Measurements from ENCODE around the gene KLRC3.
"Not testable (repeated sequence)": the region's sequence is repeated elsewhere in the genome, so short reads cannot be mapped to it uniquely, and the experiment has no call there.

Gene KLRC3

GRCh38 chr12:10420334-10420733, at the start of gene KLRC3:
KLRC3 (minus strand) TSS chr12:10420595; CDS start chr12:10420550, 45 bp downstream.
- not testable (repeated sequence) for H3K4me3 ChIP-seq (ENCODE audit: low read length in 2 of 2); H3K27me3 ChIP-seq (ENCODE audit: control insufficient read depth in 1 of 2, insufficient read depth in 2 of 2, low read length in 2 of 2); H3K36me3 ChIP-seq (ENCODE audit: control insufficient read depth in 2 of 2, insufficient read depth in 2 of 2, low read length in 2 of 2); H3K9ac ChIP-seq (ENCODE audit: low read length in 2 of 2); H3K27ac ChIP-seq (ENCODE audit: low read length); H3K9me3 ChIP-seq (ENCODE audit: control insufficient read depth in 2 of 2, low read length in 2 of 2); H3K4me1 ChIP-seq (ENCODE audit: control insufficient read depth, insufficient read depth, low read length)

GRCh38 chr12:10469701-10470100, 49.3 kb upstream of the KLRC3 start:
- Histone ChIP-seq H3K4me1 (ENCODE audit: control insufficient read depth, insufficient read depth, low read length) (no peaks in the 10 kb centered on the region), H3K36me3 (ENCODE audit: control insufficient read depth in 2 of 2, insufficient read depth in 2 of 2, low read length in 2 of 2) (no peaks in the 10 kb centered on the region), H3K9ac (ENCODE audit: low read length in 2 of 2) (no peak overlapping the region), H3K27me3 (ENCODE audit: control insufficient read depth in 1 of 2, insufficient read depth in 2 of 2, low read length in 2 of 2) (peaks cover 0 to 2% of the 10 kb centered on the region in 2 donors), H3K27ac (ENCODE audit: low read length) (no peak overlapping the region), H3K4me3 (ENCODE audit: low read length in 2 of 2) (no peak overlapping the region), H3K9me3 (ENCODE audit: control insufficient read depth in 2 of 2, low read length in 2 of 2) (peaks cover 0 to 4% of the 10 kb centered on the region in 2 donors)

- Histone ChIP-seq H3K27ac (ENCODE audit: low read length) (no peak overlapping the region), H3K9ac (ENCODE audit: low read length in 2 of 2) (no peak overlapping the region), H3K27me3 (ENCODE audit: control insufficient read depth in 1 of 2, insufficient read depth in 2 of 2, low read length in 2 of 2) (peaks cover 0 to 2% of the 10 kb centered on the region in 2 donors), H3K4me1 (ENCODE audit: control insufficient read depth, insufficient read depth, low read length) (no peaks in the 10 kb centered on the region), H3K4me3 (ENCODE audit: low read length in 2 of 2) (no peak overlapping the region), H3K9me3 (ENCODE audit: control insufficient read depth in 2 of 2, low read length in 2 of 2) (peaks cover 0 to 4% of the 10 kb centered on the region in 2 donors), H3K36me3 (ENCODE audit: control insufficient read depth in 2 of 2, insufficient read depth in 2 of 2, low read length in 2 of 2) (no peaks in the 10 kb centered on the region)
Observed at GRCh38 chr12:10466311-10466710, 45.9 kb upstream of the KLRC3 start.

- Histone ChIP-seq H3K4me1 (ENCODE audit: control insufficient read depth, insufficient read depth, low read length) (no peaks in the 10 kb centered on the region), H3K9ac (ENCODE audit: low read length in 2 of 2) (no peak overlapping the region), H3K27ac (ENCODE audit: low read length) (no peak overlapping the region), H3K9me3 (ENCODE audit: control insufficient read depth in 2 of 2, low read length in 2 of 2) (peaks cover 0 to 8% of the 10 kb centered on the region in 2 donors), H3K27me3 (ENCODE audit: control insufficient read depth in 1 of 2, insufficient read depth in 2 of 2, low read length in 2 of 2) (no peaks in the 10 kb centered on the region), H3K4me3 (ENCODE audit: low read length in 2 of 2) (no peak overlapping the region), H3K36me3 (ENCODE audit: control insufficient read depth in 2 of 2, insufficient read depth in 2 of 2, low read length in 2 of 2) (no peaks in the 10 kb centered on the region)
Observed at GRCh38 chr12:10457760-10458159, 37.4 kb upstream of the KLRC3 start.

- Histone ChIP-seq H3K4me3 (ENCODE audit: low read length in 2 of 2) (no peak overlapping the region), H3K9ac (ENCODE audit: low read length in 2 of 2) (no peak overlapping the region), H3K27me3 (ENCODE audit: control insufficient read depth in 1 of 2, insufficient read depth in 2 of 2, low read length in 2 of 2) (no peaks in the 10 kb centered on the region), H3K36me3 (ENCODE audit: control insufficient read depth in 2 of 2, insufficient read depth in 2 of 2, low read length in 2 of 2) (no peaks in the 10 kb centered on the region), H3K9me3 (ENCODE audit: control insufficient read depth in 2 of 2, low read length in 2 of 2) (peaks cover 0 to 8% of the 10 kb centered on the region in 2 donors), H3K4me1 (ENCODE audit: control insufficient read depth, insufficient read depth, low read length) (no peaks in the 10 kb centered on the region), H3K27ac (ENCODE audit: low read length) (no peak overlapping the region)
Observed at GRCh38 chr12:10456856-10457255, 36.5 kb upstream of the KLRC3 start.

- Histone ChIP-seq H3K36me3 (ENCODE audit: control insufficient read depth in 2 of 2, insufficient read depth in 2 of 2, low read length in 2 of 2) (no peaks in the 10 kb centered on the region), H3K27me3 (ENCODE audit: control insufficient read depth in 1 of 2, insufficient read depth in 2 of 2, low read length in 2 of 2) (no peaks in the 10 kb centered on the region), H3K9ac (ENCODE audit: low read length in 2 of 2) (no peak overlapping the region), H3K27ac (ENCODE audit: low read length) (no peak overlapping the region), H3K4me1 (ENCODE audit: control insufficient read depth, insufficient read depth, low read length) (no peaks in the 10 kb centered on the region), H3K4me3 (ENCODE audit: low read length in 2 of 2) (no peak overlapping the region), H3K9me3 (ENCODE audit: control insufficient read depth in 2 of 2, low read length in 2 of 2) (peaks cover 0 to 8% of the 10 kb centered on the region in 2 donors)
Observed at GRCh38 chr12:10455766-10456165, 35.4 kb upstream of the KLRC3 start.

- Histone ChIP-seq H3K9ac (ENCODE audit: low read length in 2 of 2) (no peak overlapping the region), H3K4me1 (ENCODE audit: control insufficient read depth, insufficient read depth, low read length) (no peaks in the 10 kb centered on the region), H3K9me3 (ENCODE audit: control insufficient read depth in 2 of 2, low read length in 2 of 2) (peaks cover 0 to 8% of the 10 kb centered on the region in 2 donors), H3K36me3 (ENCODE audit: control insufficient read depth in 2 of 2, insufficient read depth in 2 of 2, low read length in 2 of 2) (no peaks in the 10 kb centered on the region), H3K27ac (ENCODE audit: low read length) (no peak overlapping the region), H3K27me3 (ENCODE audit: control insufficient read depth in 1 of 2, insufficient read depth in 2 of 2, low read length in 2 of 2) (no peaks in the 10 kb centered on the region), H3K4me3 (ENCODE audit: low read length in 2 of 2) (no peak overlapping the region)
Observed at GRCh38 chr12:10454531-10454930, 34.1 kb upstream of the KLRC3 start.

GRCh38 chr12:10453156-10453555, 32.8 kb upstream of the KLRC3 start, which contains the start of gene KLRC1:
KLRC1 (minus strand) TSS chr12:10453377; CDS start chr12:10451156, 2,221 bp downstream.
- H3K36me3 ChIP-seq (ENCODE audit: control insufficient read depth in 2 of 2, insufficient read depth in 2 of 2, low read length in 2 of 2) = no peaks in the 10 kb centered on the region
- H3K4me1 ChIP-seq (ENCODE audit: control insufficient read depth, insufficient read depth, low read length) = no peaks in the 10 kb centered on the region
- no peak within 1 kb of the TSS for H3K4me3 ChIP-seq (ENCODE audit: low read length in 2 of 2)
- H3K9ac ChIP-seq (ENCODE audit: low read length in 2 of 2) = no peak within 1 kb of the TSS
- H3K9me3 ChIP-seq (ENCODE audit: control insufficient read depth in 2 of 2, low read length in 2 of 2) = peaks cover 0 to 8% of the 10 kb centered on the region in 2 donors
- no peaks in the 10 kb centered on the region for H3K27me3 ChIP-seq (ENCODE audit: control insufficient read depth in 1 of 2, insufficient read depth in 2 of 2, low read length in 2 of 2)
- no peak within 1 kb of the TSS for H3K27ac ChIP-seq (ENCODE audit: low read length)

GRCh38 chr12:10448236-10448635, 27.8 kb upstream of the KLRC3 start:
- H3K27me3 ChIP-seq (ENCODE audit: control insufficient read depth in 1 of 2, insufficient read depth in 2 of 2, low read length in 2 of 2) = no peaks in the 10 kb centered on the region
- H3K4me3 ChIP-seq (ENCODE audit: low read length in 2 of 2) = no peak overlapping the region
- H3K9me3 ChIP-seq (ENCODE audit: control insufficient read depth in 2 of 2, low read length in 2 of 2) = no peaks in the 10 kb centered on the region
- H3K36me3 ChIP-seq (ENCODE audit: control insufficient read depth in 2 of 2, insufficient read depth in 2 of 2, low read length in 2 of 2) = no peaks in the 10 kb centered on the region
- no peak overlapping the region for H3K9ac ChIP-seq (ENCODE audit: low read length in 2 of 2)
- no peaks in the 10 kb centered on the region for H3K4me1 ChIP-seq (ENCODE audit: control insufficient read depth, insufficient read depth, low read length)
- no peak overlapping the region for H3K27ac ChIP-seq (ENCODE audit: low read length)

GRCh38 chr12:10446052-10446451, 25.7 kb upstream of the KLRC3 start:
- not testable (repeated sequence) for H3K4me1 ChIP-seq (ENCODE audit: control insufficient read depth, insufficient read depth, low read length)

GRCh38 chr12:10441144-10441543, 20.7 kb upstream of the KLRC3 start:
- H3K36me3 ChIP-seq (ENCODE audit: control insufficient read depth in 2 of 2, insufficient read depth in 2 of 2, low read length in 2 of 2); H3K9ac ChIP-seq (ENCODE audit: low read length in 2 of 2); H3K4me1 ChIP-seq (ENCODE audit: control insufficient read depth, insufficient read depth, low read length); H3K4me3 ChIP-seq (ENCODE audit: low read length in 2 of 2); H3K9me3 ChIP-seq (ENCODE audit: control insufficient read depth in 2 of 2, low read length in 2 of 2); H3K27me3 ChIP-seq (ENCODE audit: control insufficient read depth in 1 of 2, insufficient read depth in 2 of 2, low read length in 2 of 2); H3K27ac ChIP-seq (ENCODE audit: low read length): not testable (repeated sequence)

More at GRCh38 chr12:10446052-10446451, 25.7 kb upstream of the KLRC3 start:
- H3K27me3 ChIP-seq (ENCODE audit: control insufficient read depth in 1 of 2, insufficient read depth in 2 of 2, low read length in 2 of 2); H3K27ac ChIP-seq (ENCODE audit: low read length); H3K4me3 ChIP-seq (ENCODE audit: low read length in 2 of 2); H3K36me3 ChIP-seq (ENCODE audit: control insufficient read depth in 2 of 2, insufficient read depth in 2 of 2, low read length in 2 of 2); H3K9me3 ChIP-seq (ENCODE audit: control insufficient read depth in 2 of 2, low read length in 2 of 2); H3K9ac ChIP-seq (ENCODE audit: low read length in 2 of 2): not testable (repeated sequence)

Measured in stomach smooth muscle (tissue), 2 donors.